HepG2 (cell line): ENCODE results near the gene NRBF2. TPM values are rescaled to one million over a fixed set of nuclear protein-coding genes. Genes with fewer than 3 reads are reported as not detected.

Experiments
- CENPT ChIP-seq: sonication (generic); formaldehyde crosslinking; IDR thresholded peaks from 2 replicates; pipeline ENCODE4 v1.8.0; 2022; ENCODE audit warnings: low read depth, mild to moderate bottlenecking, moderate library complexity, missing genetic modification reagents
- HBP1 ChIP-seq: IDR thresholded peaks from 2 replicates; pipeline ENCODE4 v1.6.1; 2016; ENCODE audit warnings: low read depth, control low read depth
- HNF1A ChIP-seq, 2 experiments: sonication (generic) in 1 of 2; formaldehyde crosslinking in 1 of 2; IDR thresholded peaks; 2 replicates each; pipeline versions ENCODE4 v1.4.0 to v1.6.1; 2016 to 2020; ENCODE audit warnings: borderline replicate concordance in 1 of 2, low read depth in 1 of 2, mild to moderate bottlenecking in 1 of 2, missing genetic modification reagents in 1 of 2
- U2AF2 ChIP-seq: fragments of 200-400 bp; formaldehyde crosslinking; IDR thresholded peaks from 2 replicates; pipeline ENCODE4 v1.6.1; 2017; ENCODE audit warnings: low read depth, mild to moderate bottlenecking, low read length
- ZNF318 ChIP-seq: sonication (generic); formaldehyde crosslinking; IDR thresholded peaks from 2 replicates; pipeline ENCODE4 v1.4.0; 2020; ENCODE audit warnings: mild to moderate bottlenecking, missing genetic modification reagents
- ZNF557 ChIP-seq: sonication (generic); formaldehyde crosslinking; IDR thresholded peaks from 2 replicates; pipeline ENCODE4 v1.4.0; 2020; ENCODE audit warnings: missing genetic modification reagents
- polyA plus RNA-seq, 8 experiments: library from polyadenylated mRNA; depleted of rRNA in 3 of 8; stranded (reverse) in 7 of 8; unstranded in 1 of 8; fragments of >200 nt; fragmentation: Illumina TruSeq in 4 of 8; extraction: Trizol in 4 of 8; gene quantifications; 2 replicates each; pipeline versions ENCODE4 v1.2.1 to v1.2.3, GENCODE V29; 2011 to 2016; ENCODE audit warnings: low read depth in 4 of 8, missing spikeins in 1 of 8, mixed read lengths in 1 of 8; ENCODE audit not compliant: insufficient read depth in 1 of 8
- total RNA-seq, 5 experiments: library from RNA; depleted of rRNA; stranded (reverse); fragments of >200 nt; fragmentation: Illumina TruSeq; extraction: Trizol; gene quantifications; 2 replicates each; pipeline ENCODE4 v1.2.3, GENCODE V29; 2016; ENCODE audit warnings: low read depth in 1 of 5
- TF ChIP-seq, protein P1 (sequence below): IDR thresholded peaks from 2 replicates; pipeline ENCODE4 v1.6.1; 2012; ENCODE audit warnings: low read length, improper control_type of control experiment

Gene NRBF2
- total and polyA plus RNA-seq, 2 of the 13 experiments (the other 11 are each of a cell fraction or from before 2014, with no cell fraction given): 20.0 to 28.4 TPM

GRCh38 chr10:63133056-63133820 lies at the start of gene NRBF2 (continued):
- TF ChIP-seq HBP1 (no peak), ZNF557 (no peak), CENPT (CRISPR knock-in tag) (no peak), HNF1A (IDR thresholded peaks at IDR 0.05; ENCODE audit: low read depth) (no peak), HNF1A (CRISPR knock-in tag; IDR thresholded peaks at IDR 0.05; ENCODE audit: borderline replicate concordance) (peak; percentile 50; the same call in 1 of the 2 replicates), U2AF2 (no peak), ZNF318 (CRISPR knock-in tag) (0 out of 2 replicates have a peak, but pooled peaks have one; percentile 21)
- TF ChIP-seq, protein P1, sequence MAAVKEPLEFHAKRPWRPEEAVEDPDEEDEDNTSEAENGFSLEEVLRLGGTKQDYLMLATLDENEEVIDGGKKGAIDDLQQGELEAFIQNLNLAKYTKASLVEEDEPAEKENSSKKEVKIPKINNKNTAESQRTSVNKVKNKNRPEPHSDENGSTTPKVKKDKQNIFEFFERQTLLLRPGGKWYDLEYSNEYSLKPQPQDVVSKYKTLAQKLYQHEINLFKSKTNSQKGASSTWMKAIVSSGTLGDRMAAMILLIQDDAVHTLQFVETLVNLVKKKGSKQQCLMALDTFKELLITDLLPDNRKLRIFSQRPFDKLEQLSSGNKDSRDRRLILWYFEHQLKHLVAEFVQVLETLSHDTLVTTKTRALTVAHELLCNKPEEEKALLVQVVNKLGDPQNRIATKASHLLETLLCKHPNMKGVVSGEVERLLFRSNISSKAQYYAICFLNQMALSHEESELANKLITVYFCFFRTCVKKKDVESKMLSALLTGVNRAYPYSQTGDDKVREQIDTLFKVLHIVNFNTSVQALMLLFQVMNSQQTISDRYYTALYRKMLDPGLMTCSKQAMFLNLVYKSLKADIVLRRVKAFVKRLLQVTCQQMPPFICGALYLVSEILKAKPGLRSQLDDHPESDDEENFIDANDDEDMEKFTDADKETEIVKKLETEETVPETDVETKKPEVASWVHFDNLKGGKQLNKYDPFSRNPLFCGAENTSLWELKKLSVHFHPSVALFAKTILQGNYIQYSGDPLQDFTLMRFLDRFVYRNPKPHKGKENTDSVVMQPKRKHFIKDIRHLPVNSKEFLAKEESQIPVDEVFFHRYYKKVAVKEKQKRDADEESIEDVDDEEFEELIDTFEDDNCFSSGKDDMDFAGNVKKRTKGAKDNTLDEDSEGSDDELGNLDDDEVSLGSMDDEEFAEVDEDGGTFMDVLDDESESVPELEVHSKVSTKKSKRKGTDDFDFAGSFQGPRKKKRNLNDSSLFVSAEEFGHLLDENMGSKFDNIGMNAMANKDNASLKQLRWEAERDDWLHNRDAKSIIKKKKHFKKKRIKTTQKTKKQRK: no peak
